ENCODE results near the gene RGS19. TPM values are rescaled to one million over a fixed set of nuclear protein-coding genes. Genes with fewer than 3 reads are reported as not detected.

Gene RGS19
- total RNA-seq, 1 experiment from 2014 or later = 12.8 TPM

- H3K9me3 Mint-ChIP-seq = no peaks in the 10 kb centered on the region; a peak in 1 of 5 replicates
- Histone ChIP-seq H4K8ac (replicated peaks; ENCODE audit: insufficient read length, low read depth, low read length) (no peak overlapping the region), H3K14ac (ENCODE audit: insufficient read depth, low read length) (no peak overlapping the region), H4K91ac (ENCODE audit: insufficient read length, low read depth, low read length) (no peak overlapping the region), H3K79me2 (ENCODE audit: insufficient read depth, low read length) (no peaks in the 10 kb centered on the region), H2BK5ac (ENCODE audit: insufficient read length, low read length) (no peak overlapping the region), H3T11ph (ENCODE audit: low read length) (no peak overlapping the region), H3K9ac (ENCODE audit: extremely low read depth, insufficient read length, low read length) (no peak overlapping the region), H3K4me2 (ENCODE audit: insufficient read depth, insufficient read length, low read length) (no peak overlapping the region), H3K27me3 (ENCODE audit: insufficient read depth, low read length) (peaks cover 4% of the 10 kb centered on the region; the same call in 1 of the 2 replicates), H3K79me1 (ENCODE audit: insufficient read depth, low read depth, low read length, poor library complexity, severe bottlenecking) (no peaks in the 10 kb centered on the region), H2BK20ac (ENCODE audit: low read depth, low read length, poor library complexity, severe bottlenecking) (no peak overlapping the region), H2AK5ac (ENCODE audit: insufficient read length, low read length) (no peak overlapping the region), H3K23me2 (ENCODE audit: insufficient read length, low read depth, low read length, poor library complexity, severe bottlenecking) (no peaks in the 10 kb centered on the region), H2BK12ac (ENCODE audit: insufficient read length, low read depth, low read length) (no peak overlapping the region), H4K20me1 (ENCODE audit: control insufficient read depth, insufficient read depth, insufficient read length) (no peaks in the 10 kb centered on the region), H3K27ac (ENCODE audit: insufficient read length, low read depth, low read length) (no peak overlapping the region), H3K4ac (ENCODE audit: low read depth, low read length) (no peak overlapping the region), H2BK15ac (ENCODE audit: low read depth, low read length) (no peak overlapping the region), H3K56ac (ENCODE audit: insufficient read length, low read depth, low read length) (no peak overlapping the region), H3K4me1 (ENCODE audit: insufficient read depth, low read length) (no peaks in the 10 kb centered on the region), H4K5ac (ENCODE audit: insufficient read length, low read depth, low read length) (no peak overlapping the region), H2AFZ (ENCODE audit: low read length) (no peak overlapping the region), H2BK120ac (ENCODE audit: low read depth, low read length, poor library complexity, severe bottlenecking) (no peak overlapping the region), H3K18ac (ENCODE audit: insufficient read length, low read depth, low read length) (no peak overlapping the region), H3K23ac (ENCODE audit: insufficient read length, low read depth, low read length) (no peak overlapping the region), H3K9me3 (ENCODE audit: control insufficient read depth, low read depth, low read length) (no peaks in the 10 kb centered on the region)
- peaks cover 21 to 30% of the 10 kb centered on the region in 2 experiments for H3K4me1 Mint-ChIP-seq
- no CpG with 5 or more reads among the region's 17 CpGs for WGBS (ENCODE audit: extremely low coverage, insufficient read length, low lambda C conversion rate)
- H3K27me3 Mint-ChIP-seq (ENCODE audit: low read depth) = peaks cover 34% of the 10 kb centered on the region
- peak; percentile 78 for DNase-seq
- no peaks in the 10 kb centered on the region; a peak in 1 of 7 replicates for H3K36me3 Mint-ChIP-seq (ENCODE audit: insufficient read depth in 1 of 3, low read depth in 3 of 3)
- no peak overlapping the region for H3K27ac Mint-ChIP-seq
- H3K4me3 Mint-ChIP-seq = no peak overlapping the region
- peak; percentile 55 for TF ChIP-seq CTCF (conservative IDR thresholded peaks at IDR 0.05)
Measured at GRCh38 chr20:64053841-64054661, 25.3 kb downstream of the RGS19 start.

All from H9 (cell line).